Measurements from ENCODE around the gene C5AR2.
"Not testable (repeated sequence)": the region's sequence is repeated elsewhere in the genome, so short reads cannot be mapped to it uniquely, and the experiment has no call there.

Gene C5AR2

DNA sequence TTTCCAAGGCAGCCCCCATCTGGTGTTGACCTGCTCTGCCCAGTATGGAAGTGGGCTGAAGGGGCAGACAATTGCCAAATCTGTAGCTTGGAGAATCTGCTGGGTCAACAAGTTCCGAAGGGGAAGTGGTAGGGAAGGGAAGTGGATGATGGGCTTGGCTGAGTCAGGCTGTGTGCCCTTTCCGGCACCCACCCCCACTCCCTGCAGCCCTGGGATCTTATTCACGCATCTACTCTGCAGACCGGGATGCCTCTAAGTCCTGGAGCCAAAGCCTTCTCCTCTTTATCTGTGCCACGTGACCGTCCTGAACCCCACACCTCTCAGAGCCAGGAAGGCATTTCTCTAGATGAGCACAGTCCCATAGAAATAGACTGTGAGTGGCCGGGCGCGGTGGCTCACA lies 7.5 kb upstream of the C5AR2 start:
- DNase-seq = no peak

DNA sequence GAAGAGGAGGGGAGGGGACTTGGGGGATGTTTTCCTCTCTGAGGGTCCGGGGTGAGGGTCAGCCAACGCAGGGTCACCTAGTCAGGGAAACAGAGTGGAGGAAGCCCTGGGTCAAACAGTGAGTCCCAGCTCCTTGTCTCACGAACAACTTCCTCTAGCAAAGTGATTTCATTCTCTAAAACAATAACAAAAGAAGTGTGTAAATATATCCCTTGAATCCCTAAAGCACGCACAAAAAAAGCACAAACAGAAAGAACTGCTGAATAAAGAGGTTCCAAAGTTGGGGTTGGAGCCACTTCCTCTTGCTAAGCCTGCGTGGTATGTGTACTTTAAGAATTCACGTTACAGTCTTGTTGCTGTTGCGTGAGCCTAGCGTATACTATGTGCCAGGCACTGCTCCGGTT lies 1.5 kb upstream of the C5AR2 start:
- DNase-seq = no peak

GRCh38 chr19:47331490-47331889 lies 485 bp upstream of the C5AR2 start:
- no peak for DNase-seq

DNA sequence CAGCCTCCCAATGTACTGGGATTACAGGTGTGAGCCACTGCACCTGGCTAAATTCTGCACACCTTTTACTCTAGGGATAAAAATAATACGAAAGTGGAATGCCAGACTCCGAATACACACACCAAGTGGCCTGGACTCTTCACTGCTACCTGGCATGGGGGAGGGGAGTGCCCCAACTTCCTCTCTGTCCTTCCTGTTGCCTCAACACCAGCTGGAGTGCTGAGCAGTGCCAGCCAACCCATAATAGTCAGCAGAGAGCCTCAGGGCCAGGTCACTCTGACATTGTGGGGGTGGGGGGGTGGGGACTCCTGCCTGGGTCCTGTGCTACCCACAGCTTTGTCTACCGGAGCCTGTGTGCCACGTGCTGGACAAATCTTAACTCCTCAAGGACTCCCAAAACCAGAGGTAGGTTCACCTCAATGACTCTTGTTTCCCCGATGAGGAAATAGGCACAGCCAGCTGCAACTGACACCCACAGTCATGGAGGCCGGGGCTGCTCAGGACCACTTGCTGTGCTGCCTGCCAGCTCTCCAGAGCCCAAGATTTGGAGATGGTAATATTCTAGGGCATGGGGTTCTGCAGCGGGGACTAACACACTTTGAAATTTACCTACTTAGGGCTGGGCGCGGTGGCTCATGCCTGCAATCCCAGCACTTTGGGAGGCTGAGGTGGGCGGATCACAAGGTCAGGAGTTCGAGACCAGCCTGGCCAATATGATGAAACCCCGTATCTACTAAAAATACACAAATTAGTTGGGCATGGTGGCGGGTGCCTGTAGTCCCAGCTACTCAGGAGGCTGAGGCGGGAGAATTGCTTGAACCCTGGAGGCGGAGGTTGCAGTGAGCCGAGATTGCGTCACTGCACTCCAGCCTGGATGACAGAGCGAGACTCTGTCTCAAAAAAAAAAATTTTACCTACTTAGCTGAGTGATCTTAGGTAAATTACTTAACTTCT lies 5.1 kb downstream of the C5AR2 start:
- DNase-seq = not testable (repeated sequence)

DNA sequence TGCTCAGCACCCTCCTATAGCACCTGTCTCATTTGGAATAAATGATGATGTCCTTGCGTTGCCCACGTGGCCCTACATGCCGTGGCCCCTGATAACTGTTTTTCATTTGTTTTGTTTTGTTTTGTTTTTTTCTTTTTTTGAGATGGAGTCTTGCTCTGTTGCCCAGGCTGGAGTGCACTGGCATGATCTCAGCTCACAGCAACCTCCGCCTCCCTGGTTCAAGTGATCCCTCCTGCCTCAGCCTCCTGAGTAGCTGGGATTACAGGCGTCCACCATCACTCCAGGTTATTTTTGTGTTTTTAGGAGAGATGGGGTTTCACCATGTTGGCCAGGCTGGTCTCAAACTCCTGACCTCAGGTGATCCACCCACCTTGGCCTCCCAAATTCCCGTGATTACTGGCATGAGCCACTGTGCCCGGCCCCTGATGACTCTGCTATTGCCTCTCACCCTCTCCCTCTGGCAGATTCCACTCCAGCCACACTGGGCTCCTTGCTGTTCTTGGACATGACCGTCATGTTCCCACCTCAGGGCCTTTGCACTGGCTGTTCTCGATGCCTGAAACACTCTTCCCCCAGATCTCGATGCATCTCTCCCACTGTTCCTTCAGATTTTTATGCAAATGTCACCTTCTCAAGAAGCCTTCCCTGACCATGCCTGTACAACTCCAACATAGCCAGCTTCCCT lies 7.4 kb downstream of the C5AR2 start:
- no peak for DNase-seq

GRCh38 chr19:47340477-47341208 lies 8.7 kb downstream of the C5AR2 start:
- DNase-seq = no peak

GRCh38 chr19:47341734-47342133 lies 9.8 kb downstream of the C5AR2 start:
- DNase-seq = no peak

DNA sequence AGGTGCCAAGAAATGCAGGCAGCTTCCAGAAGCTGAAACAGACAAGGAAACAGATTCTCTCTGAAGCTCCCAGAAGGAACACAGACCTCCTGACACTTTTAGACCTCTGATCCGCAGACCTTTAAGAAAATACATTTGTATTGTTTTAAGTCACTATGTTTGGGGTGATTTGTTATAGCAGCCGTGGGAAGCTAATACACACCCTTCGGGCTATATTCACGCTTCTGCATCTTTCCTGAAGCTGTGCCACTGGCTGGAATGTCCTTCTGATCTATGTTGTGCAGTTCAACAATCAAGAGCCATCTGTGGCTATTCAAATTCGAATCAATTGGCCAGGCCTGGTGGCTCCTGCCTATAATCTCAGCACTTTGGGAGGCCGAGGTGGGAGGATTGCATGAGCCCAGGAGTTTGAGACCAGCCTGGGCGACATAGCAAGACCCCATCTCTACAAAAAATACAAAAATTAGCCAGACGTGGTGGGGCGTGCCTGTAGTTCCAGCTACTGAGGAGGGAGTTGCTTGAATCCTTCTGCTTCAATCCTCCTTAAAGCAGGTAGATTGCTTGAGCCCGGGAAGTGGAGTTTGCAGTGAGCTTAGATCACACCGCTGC lies 11.3 kb downstream of the C5AR2 start:
- DNase-seq = no peak

DNA sequence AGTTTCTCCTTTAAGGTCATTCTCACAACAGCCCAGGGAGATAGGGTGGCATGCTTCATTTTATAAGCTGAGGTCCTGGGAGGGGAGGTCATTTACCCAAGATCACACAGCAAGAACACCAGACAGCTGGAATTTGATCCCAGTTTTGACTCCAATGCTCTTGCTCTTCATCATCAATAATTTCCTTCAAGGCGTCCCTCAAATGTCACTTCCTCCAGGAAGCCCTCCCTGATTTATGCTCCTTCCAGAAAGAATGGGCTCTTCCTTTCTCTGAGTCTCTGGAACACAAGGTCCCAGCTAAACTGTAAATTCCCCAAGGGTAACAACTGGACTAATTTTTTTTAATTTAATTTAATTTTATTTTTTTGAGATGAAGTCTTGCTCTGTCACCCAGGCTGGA lies 12.4 kb downstream of the C5AR2 start:
- DNase-seq = no peak

DNA sequence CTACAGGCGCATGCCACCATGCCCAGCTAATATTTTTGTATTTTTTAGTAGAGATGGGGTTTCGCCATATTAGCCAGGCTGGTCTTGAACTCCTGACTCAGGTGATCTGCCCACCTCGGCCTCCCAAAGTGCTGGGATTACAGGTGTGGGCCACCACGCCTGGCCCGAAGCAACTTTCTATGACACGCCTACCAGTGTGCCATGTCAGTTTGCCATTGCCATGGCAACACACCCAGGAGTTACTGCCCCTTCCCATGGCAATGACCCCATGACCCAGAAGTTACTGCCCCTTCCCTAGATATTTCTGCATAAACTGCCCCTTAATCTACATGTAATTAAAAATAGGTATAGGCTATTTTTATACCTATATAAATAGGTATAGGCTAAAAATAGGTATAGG lies 14.0 kb downstream of the C5AR2 start:
- not testable (repeated sequence) for DNase-seq

DNA sequence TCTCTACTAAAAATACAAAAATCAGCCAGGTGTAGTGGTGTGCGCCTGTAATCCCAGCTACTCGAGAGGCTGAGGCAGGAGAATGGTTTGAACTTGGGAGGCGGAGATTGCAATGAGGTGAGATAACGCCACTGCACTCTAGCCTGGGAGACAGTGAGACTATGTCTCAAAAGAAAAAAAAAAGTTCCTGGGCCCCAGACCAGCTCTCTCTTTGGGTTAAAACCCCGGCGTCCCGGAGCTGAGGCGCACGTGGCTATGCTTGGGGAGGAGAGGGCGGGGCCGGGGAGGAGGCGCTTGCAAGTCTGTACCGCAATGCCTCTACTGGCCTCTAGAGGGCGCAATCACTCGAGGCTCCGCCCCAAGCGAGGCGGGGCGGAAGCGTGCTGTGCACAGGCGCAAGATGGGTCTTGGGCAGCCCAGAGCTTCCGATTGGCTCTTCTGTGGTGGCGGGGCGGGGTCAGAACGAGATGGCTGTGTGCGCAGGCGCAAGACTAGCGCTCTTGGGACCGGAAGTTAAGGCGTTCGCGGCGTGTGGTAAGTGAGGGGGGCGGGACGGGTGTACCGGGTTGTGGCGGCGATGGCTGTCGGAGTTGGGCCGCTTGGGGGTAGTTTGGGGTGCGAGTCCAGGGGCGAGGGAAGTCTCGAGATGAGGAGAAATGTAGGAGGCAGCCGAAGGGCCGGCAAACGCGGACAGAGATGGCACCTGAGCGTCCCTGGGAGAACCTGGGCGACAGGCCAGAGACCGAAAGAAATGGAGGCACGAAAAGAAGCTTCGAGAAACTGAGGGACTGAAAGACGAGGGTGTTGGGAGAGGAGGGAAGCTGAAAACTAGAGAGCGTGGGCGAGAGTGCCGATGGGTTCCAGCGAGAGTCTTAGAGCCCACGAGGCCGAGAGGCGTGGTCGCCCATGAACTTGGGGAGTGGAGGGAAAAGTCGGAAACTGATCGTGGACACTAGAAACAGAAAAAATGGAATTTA lies 17.1 kb downstream of the C5AR2 start, which contains the start of gene DHX34:
TSS of gene DHX34 (plus strand) at position 497 of the 977 bp plus-strand sequence. CDS start 3,716 bp downstream, outside the sequence.
- peak; percentile 98 for DNase-seq

GRCh38 chr19:47350630-47351029 lies 18.7 kb downstream of the C5AR2 start:
- DNase-seq = no peak

- DNase-seq = no peak
Measured at GRCh38 chr19:47351548-47351947, 19.6 kb downstream of the C5AR2 start.

- DNase-seq = no peak
Measured at GRCh38 chr19:47352095-47352494, 20.1 kb downstream of the C5AR2 start.

DNA sequence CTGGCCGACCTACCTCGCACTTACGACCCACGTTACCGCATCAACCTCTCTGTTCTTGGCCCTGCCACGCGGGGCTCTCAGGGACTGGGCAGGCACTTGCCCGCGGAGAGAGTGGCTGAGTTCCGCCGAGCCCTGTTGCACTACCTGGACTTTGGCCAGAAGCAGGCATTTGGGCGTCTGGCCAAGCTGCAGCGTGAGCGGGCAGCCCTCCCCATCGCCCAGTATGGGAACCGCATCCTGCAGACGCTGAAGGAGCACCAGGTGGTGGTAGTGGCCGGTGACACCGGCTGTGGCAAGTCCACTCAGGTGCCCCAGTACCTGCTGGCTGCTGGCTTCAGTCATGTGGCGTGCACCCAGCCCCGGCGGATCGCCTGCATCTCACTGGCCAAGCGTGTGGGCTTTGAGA lies 21.3 kb downstream of the C5AR2 start:
- DNase-seq = no peak

GRCh38 chr19:47356900-47357299 lies 24.9 kb downstream of the C5AR2 start:
- DNase-seq = no peak

DNA sequence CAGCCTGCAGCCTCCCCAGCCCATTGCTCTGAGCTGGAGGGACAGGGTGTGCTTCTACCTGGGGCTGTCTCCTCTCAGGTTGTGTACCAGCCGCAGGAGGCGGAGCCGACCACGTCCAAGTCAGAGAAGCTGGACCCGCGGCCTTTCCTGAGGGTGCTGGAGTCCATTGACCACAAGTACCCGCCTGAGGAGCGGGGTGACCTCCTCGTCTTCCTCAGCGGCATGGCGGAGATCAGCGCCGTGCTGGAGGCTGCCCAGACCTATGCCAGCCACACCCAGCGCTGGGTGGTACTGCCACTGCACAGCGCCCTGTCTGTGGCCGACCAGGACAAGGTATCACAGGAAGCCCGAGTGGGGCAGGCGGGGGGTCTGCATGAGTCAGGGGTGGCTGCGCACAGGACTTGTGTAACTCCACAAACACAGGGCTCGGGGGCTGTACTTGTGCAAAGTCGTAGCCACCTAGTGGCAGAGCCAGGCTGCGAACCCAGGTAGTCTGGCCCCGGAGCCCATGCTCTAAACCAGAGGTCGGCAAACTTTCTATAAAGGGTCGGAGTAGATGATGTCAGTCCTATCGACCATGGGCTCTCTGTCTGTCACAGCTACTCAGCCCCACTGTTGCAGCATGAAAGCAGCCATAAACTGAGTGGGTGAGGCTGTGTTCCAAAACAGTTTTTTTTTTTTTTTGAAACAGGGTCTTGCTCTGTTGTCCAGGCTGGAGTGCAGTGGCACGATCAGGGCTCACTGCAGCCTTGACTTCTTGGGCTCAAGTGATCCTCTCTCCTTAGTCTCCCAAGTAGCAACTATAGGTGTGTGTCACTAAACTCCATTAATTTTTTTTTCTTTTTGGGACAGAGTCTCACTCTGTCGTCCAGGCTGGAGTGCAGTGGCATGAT lies 26.1 kb downstream of the C5AR2 start:
- no peak for DNase-seq

GRCh38 chr19:47358936-47359335 lies 27.0 kb downstream of the C5AR2 start:
- no peak for DNase-seq

GRCh38 chr19:47362321-47362720 lies 30.3 kb downstream of the C5AR2 start:
- DNase-seq = no peak

DNA sequence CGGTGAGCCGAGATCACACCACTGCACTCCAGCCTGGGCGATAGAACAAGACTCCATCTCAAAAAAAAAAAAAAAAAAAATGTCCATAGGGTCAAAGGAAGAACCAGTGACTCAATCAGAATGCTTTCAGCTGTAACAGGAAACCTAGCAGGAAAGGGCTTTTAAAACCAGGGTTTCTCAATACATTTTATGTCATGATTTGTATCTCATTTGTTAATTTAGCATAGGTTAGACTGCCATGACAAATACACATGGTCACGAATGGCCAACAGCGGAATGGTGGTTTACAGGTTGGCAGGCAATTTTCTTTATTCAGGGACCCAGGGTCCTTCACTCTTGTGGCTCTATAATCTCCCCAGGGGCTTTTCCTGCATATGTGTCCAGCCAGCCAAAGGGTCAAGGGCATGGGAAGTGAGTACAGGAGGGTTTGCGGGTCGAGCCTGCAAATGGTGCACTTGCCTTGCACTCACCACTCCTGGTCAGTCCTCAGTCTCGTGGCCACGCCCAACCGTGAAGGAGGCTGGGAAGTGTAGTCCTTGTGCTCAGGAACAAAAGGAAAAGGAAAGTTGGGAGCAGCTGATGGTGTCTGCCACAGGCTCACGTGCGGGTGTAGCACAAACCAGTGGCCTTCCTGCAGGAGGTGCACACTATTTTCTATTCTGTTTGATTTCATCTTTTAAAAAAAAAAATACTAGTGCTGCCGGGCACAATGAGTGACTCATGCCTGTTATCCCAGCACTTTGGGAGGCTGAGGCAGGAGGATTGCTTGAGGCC lies 32.0 kb downstream of the C5AR2 start:
- DNase-seq = no peak
